Activated CD4-positive, alpha-beta T cell treated with anti-CD3 and anti-CD28 coated beads, Interleukin-2, amount 10 ng/mL, durations not matched to agents 7 days and 5 days (primary cell): ENCODE results near the gene LAPTM5. TPM values are rescaled to one million over a fixed set of nuclear protein-coding genes. Genes with fewer than 3 reads are reported as not detected.
"Not testable (repeated sequence)": the region's sequence is repeated elsewhere in the genome, so short reads cannot be mapped to it uniquely, and the experiment has no call there.

Source experiments
- CTCF ChIA-PET: fragments of 350-600 bp; sonication (Branson Sonifier 250); formaldehyde crosslinking; loops from one replicate; lab custom pipeline; 2021; ENCODE audit warnings: antibody characterized with exemption; lab: Charles Lee
- POLR2A ChIA-PET: fragments of 350-600 bp; sonication (Branson Sonifier 250); formaldehyde crosslinking; loops from one replicate; lab custom pipeline; 2021; ENCODE audit warnings: antibody characterized with exemption; lab: Charles Lee
- DNase-seq: peaks from one replicate; pipeline ENCODE4 v3.0.0-alpha.2; 2020
- H3K27ac Mint-ChIP-seq: one replicate; pipeline ENCODE4 v1.8.0; 2021; ENCODE audit warnings: mild to moderate bottlenecking, moderate library complexity, mixed read lengths
- H3K27me3 Mint-ChIP-seq: one replicate; pipeline ENCODE4 v1.8.0; 2021; ENCODE audit warnings: mixed read lengths
- H3K36me3 Mint-ChIP-seq: one replicate; pipeline ENCODE4 v1.8.0; 2021; ENCODE audit warnings: low read depth, mixed read lengths
- H3K4me1 Mint-ChIP-seq: one replicate; pipeline ENCODE4 v1.8.0; 2021; ENCODE audit warnings: mixed read lengths
- H3K4me3 Mint-ChIP-seq: one replicate; pipeline ENCODE4 v1.8.0; 2021; ENCODE audit warnings: mild to moderate bottlenecking, moderate library complexity, mixed read lengths
- H3K9me3 Mint-ChIP-seq: one replicate; pipeline ENCODE4 v1.8.0; 2021; ENCODE audit warnings: mixed read lengths
- total RNA-seq, 2 experiments: library from RNA; stranded (reverse); gene quantifications; one replicate each; pipeline ENCODE4 v1.2.3, GENCODE V29; 2021

The LAPTM5 gene
- total RNA-seq, 2 experiments from 2014 or later = 481 to 584 TPM

DNA sequence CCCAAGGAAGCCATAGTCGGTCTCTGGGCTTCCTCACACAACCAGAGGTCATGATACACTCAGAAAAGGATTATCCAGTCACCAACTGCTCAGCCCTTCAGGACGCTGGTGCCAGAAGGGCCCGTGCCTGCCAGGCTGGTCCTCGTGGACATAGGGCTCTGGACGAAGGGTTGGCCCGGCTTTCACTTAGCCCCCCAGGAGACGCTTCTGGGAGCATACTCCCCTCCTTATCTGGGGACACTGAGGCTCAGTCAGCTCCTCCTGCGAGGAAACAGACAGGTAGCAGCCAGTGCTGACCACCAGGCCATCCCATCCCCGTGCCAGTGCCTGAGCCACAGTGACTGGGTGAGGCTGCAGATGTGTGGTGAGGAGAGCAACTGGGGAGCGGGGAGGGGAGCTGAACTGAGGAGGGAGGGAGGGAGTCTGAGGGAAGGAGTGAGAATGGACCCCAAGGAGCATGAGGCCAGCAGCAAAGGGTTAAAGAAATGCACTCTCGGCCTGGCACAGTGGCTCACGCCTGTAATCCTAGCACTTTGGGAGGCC lies 17.9 kb upstream of the LAPTM5 start:
- DNase-seq = no peak
- H3K4me3 Mint-ChIP-seq = no peak overlapping the region
- no peaks in the 10 kb centered on the region for H3K36me3 Mint-ChIP-seq
- CTCF ChIA-PET = interaction anchor here (1.0 kb wide), 1 partner anchor 56 kb away, joined by 4 read pairs; no protein-coding TSS in a partner anchor
- peaks cover 10% of the 10 kb centered on the region for H3K27me3 Mint-ChIP-seq
- peaks cover 19% of the 10 kb centered on the region for H3K4me1 Mint-ChIP-seq
- H3K27ac Mint-ChIP-seq = peak overlapping the region; percentile 31
- POLR2A ChIA-PET = no interaction called here
- no peaks in the 10 kb centered on the region for H3K9me3 Mint-ChIP-seq

DNA sequence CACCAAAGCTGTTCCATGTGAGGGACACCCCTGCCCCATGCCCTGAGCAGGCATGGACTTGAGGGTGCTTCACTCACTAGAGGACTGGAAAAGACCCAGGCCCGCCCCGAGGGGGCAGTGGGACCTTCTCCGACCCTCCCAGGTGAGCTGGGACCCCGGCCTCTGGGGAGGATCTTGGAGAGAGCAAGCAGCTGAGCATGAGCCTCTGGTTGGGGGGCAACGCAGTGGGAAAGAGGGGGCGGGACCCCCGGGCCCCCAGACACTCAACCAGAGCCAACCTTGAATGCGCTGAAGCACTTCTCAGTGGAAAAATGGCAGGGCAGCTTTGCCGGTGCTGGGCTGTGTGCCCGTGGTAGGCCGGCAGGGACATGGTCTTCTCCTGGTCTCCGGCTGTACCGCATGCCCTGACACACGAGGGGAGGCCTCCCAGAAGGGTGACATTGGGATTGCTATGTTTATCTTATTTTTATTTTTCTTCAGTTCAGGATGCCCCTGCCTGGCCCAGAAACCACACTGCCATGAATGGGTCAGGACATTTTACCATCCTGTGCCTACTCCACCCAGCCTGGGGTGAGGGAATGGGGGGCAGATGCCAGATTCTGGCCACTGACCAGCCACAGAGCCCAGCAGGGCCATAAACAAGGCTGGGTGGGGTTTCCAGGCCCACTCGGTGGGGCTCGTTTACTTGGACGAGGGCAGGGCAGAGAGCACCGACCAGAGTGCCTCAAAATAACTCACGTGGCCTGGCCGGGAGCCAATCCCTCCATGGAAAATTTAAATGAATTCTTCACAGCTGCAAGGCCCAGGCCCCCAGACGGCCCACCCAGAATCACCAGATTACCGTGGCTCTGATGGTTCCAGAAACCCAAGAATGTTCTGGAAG lies 17.2 kb upstream of the LAPTM5 start:
- Mint-ChIP-seq H3K36me3 (no peaks in the 10 kb centered on the region), H3K27me3 (peaks cover 10% of the 10 kb centered on the region), H3K4me1 (peaks cover 17% of the 10 kb centered on the region), H3K9me3 (no peaks in the 10 kb centered on the region), H3K4me3 (no peak overlapping the region), H3K27ac (peak overlapping the region; percentile 31)
- DNase-seq = no peak
- ChIA-PET CTCF (interaction anchor here (1.0 to 1.5 kb wide), 3 partner anchors 24 to 55 kb away, joined by 3 to 4 read pairs (median 3); no protein-coding TSS in a partner anchor), POLR2A (no interaction called here)

GRCh38 chr1:30773722-30774358 lies 16.3 kb upstream of the LAPTM5 start:
- Mint-ChIP-seq H3K27me3 (peaks cover 10% of the 10 kb centered on the region), H3K9me3 (no peaks in the 10 kb centered on the region), H3K4me1 (peaks cover 7% of the 10 kb centered on the region), H3K36me3 (no peaks in the 10 kb centered on the region), H3K27ac (no peak overlapping the region), H3K4me3 (no peak overlapping the region)
- DNase-seq = no peak
- ChIA-PET CTCF (interaction anchor here (1.0 to 2.8 kb wide), 5 partner anchors 11 to 55 kb away, joined by 3 to 9 read pairs (median 4); no protein-coding TSS in a partner anchor), POLR2A (no interaction called here)

DNA sequence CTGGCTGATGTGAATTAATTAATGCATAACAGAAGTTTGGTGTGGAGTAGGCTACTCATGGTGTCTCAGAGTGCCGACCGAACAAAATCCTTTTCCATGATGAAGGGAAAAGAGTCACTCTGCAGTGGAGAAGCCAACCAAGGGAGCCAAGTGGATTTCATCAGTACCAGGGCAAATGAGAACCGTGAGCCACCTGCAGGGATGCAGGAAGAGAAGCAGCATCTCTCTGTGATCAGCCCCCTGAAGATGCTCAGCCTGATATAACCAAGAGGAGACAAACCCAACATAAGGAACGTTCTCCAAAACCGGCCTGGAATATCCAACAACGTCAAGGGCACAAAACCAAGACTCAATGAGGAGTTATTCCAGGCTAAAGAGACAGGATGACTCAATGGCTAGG lies 13.4 kb upstream of the LAPTM5 start:
- POLR2A ChIA-PET = no interaction called here
- H3K27me3 Mint-ChIP-seq = peaks cover 4% of the 10 kb centered on the region
- H3K9me3 Mint-ChIP-seq = no peaks in the 10 kb centered on the region
- CTCF ChIA-PET = interaction anchor here (0.7 to 2.8 kb wide), 3 partner anchors 10 to 52 kb away, joined by 4 to 9 read pairs (median 7); no protein-coding TSS in a partner anchor
- no peak overlapping the region for H3K27ac Mint-ChIP-seq
- peaks cover 13% of the 10 kb centered on the region for H3K4me1 Mint-ChIP-seq
- DNase-seq = no peak
- no peaks in the 10 kb centered on the region for H3K36me3 Mint-ChIP-seq
- H3K4me3 Mint-ChIP-seq = no peak overlapping the region

DNA sequence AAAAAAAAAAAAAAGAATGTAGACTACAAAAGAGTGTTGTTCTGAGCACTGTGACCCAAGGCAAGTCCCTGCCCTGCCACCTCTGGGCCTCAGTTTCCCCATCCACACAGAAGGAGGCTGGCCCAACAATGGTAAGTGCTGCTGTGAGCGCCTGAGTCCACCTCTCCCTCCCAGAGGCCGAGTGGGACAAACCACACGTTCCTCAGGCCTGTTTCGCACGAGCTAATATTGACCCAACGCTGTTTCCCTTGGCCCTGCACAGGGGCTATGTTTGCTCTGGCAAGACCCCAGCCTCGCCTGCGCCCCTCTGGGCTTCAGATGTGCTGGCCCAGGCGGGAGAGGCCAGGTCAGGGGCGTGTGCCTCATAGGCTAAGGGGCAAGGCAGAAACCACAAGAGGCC lies 12.6 kb upstream of the LAPTM5 start:
- peaks cover 4% of the 10 kb centered on the region for H3K27me3 Mint-ChIP-seq
- CTCF ChIA-PET = interaction anchor here (0.6 to 3.1 kb wide), 2 partner anchors 10 to 50 kb away, joined by 3 to 12 read pairs; no protein-coding TSS in a partner anchor
- POLR2A ChIA-PET = no interaction called here

DNA sequence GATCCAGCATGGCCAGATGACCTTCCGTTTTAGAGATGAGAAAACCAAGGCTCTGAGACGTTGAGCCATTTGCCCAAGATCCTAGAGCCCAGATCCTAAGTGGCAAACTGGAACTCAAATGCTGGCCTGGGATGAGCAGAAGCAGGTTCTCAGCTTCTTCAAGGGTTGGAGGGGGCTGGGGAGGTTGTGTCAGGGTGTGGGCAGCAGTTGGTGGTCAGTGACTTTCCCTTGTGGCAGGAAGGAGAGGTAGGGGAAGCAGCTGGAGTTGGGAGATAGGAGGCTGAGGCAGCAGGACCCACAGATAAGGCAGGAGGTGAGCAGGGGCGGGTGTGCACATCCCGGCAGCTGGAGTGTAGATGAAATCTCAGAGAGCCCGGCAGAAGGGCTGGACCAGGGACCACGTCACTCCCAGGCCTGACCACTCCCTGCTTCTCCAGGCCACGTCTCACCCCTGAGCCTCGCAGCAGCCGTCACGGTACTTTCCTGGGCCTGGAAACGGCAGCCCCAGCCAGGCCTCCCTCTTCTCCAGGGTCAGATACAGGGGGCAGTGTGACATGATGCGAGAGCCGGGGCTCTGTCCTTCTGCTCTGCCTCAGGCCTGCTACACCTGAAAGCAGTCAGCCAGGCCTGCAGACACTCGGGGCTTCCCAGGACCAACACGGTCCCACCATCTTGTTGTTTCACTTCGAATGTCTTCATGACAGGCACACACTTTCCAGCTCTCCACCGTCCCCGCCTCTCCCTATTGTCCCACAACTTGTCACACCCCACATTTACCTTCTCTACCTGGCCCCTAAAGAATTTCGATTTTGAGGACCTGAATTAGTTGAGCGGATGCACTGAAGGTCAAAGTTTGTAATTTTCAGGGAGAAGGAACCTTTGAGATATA lies 11.5 kb upstream of the LAPTM5 start:
- Mint-ChIP-seq H3K36me3 (no peaks in the 10 kb centered on the region), H3K27me3 (peaks cover 4% of the 10 kb centered on the region), H3K4me3 (no peak overlapping the region), H3K9me3 (no peaks in the 10 kb centered on the region), H3K4me1 (peaks cover 20% of the 10 kb centered on the region), H3K27ac (no peak overlapping the region)
- no peak for DNase-seq
- POLR2A ChIA-PET = no interaction called here
- CTCF ChIA-PET = interaction anchor here (0.6 to 3.1 kb wide), 6 partner anchors 9 to 49 kb away, joined by 3 to 12 read pairs (median 3); no protein-coding TSS in a partner anchor

More for the DNA sequence above, 12.6 kb upstream of the LAPTM5 start:
- no peak overlapping the region for H3K4me3 Mint-ChIP-seq
- H3K27ac Mint-ChIP-seq = no peak overlapping the region
- H3K9me3 Mint-ChIP-seq = no peaks in the 10 kb centered on the region
- no peak for DNase-seq
- peaks cover 20% of the 10 kb centered on the region for H3K4me1 Mint-ChIP-seq
- no peaks in the 10 kb centered on the region for H3K36me3 Mint-ChIP-seq

GRCh38 chr1:30768159-30768829 lies 10.7 kb upstream of the LAPTM5 start:
- peaks cover 22% of the 10 kb centered on the region for H3K4me1 Mint-ChIP-seq
- DNase-seq = no peak
- no peaks in the 10 kb centered on the region for H3K36me3 Mint-ChIP-seq
- H3K27me3 Mint-ChIP-seq = peaks cover 4% of the 10 kb centered on the region
- no peak overlapping the region for H3K4me3 Mint-ChIP-seq
- no peaks in the 10 kb centered on the region for H3K9me3 Mint-ChIP-seq
- ChIA-PET CTCF (interaction anchor here (1.1 to 3.1 kb wide), 5 partner anchors 9 to 48 kb away, joined by 3 to 12 read pairs (median 3); no protein-coding TSS in a partner anchor), POLR2A (no interaction called here)
- no peak overlapping the region for H3K27ac Mint-ChIP-seq

DNA sequence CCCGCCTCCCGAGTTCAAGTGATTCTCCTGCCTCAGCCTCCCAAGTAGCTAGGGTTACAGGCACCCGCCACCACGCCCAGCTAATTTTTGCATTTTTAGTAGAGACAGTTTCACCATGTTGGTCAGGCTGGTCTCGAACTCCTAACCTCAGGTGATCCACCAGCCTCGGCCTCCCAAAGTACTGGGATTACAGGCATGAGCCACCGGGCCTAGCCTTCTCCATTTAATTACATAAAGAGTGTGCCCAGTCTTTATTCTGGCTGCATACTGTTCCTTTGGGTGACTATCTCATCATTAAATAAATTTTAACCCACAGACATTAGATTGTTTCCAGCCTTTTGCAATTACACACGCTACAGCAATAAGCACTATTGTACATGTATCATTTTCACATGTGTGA lies 9.4 kb upstream of the LAPTM5 start:
- H3K9me3 Mint-ChIP-seq, H3K27me3 Mint-ChIP-seq, H3K4me3 Mint-ChIP-seq, H3K36me3 Mint-ChIP-seq, POLR2A ChIA-PET, H3K27ac Mint-ChIP-seq, DNase-seq: not testable (repeated sequence)
- CTCF ChIA-PET = interaction anchor here (2.0 to 2.3 kb wide), 2 partner anchors 13 to 48 kb away, joined by 8 to 12 read pairs; no protein-coding TSS in a partner anchor
- peaks cover 36% of the 10 kb centered on the region for H3K4me1 Mint-ChIP-seq

GRCh38 chr1:30765556-30766434 lies 8.2 kb upstream of the LAPTM5 start:
- Mint-ChIP-seq H3K36me3 (no peaks in the 10 kb centered on the region), H3K27ac (peak overlapping the region; percentile 57), H3K4me1 (peaks cover 47% of the 10 kb centered on the region), H3K9me3 (no peaks in the 10 kb centered on the region), H3K4me3 (no peak overlapping the region), H3K27me3 (no peaks in the 10 kb centered on the region)
- CTCF ChIA-PET = interaction anchor here (1.1 to 2.3 kb wide), 3 partner anchors 14 to 47 kb away, joined by 3 to 12 read pairs (median 8); no protein-coding TSS in a partner anchor
- no peak for DNase-seq
- POLR2A ChIA-PET = no interaction called here

DNA sequence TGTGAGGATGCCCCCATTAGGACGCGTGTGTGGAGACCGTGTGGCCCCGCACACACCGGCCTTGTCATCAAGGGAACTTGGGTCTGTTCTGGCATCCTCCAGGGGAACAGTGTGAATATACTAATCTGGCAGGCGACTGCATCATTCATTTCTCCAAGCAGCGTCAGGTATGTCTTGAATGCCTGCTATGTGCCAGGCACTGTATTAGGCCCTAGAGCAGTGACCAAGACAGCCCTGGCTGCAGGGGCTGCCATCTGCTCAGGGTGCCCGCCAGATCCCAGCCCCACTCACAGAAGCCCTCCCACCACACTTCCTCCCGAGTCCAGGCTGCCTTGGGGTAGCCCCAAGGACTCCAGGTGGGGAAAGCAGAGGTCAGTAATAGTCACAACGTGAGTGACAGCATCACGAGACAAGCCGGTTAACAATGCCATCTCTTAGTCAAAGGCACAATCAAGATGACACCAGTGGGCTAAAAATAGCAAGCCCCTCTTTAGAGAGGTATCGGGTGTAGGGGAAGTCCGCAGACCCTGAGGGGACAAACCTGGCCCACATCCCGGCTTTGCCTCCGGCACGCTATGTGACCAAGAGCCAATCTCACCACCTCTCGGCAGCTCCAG lies 7.5 kb upstream of the LAPTM5 start:
- no peak for DNase-seq
- no peaks in the 10 kb centered on the region for H3K27me3 Mint-ChIP-seq
- H3K9me3 Mint-ChIP-seq = no peaks in the 10 kb centered on the region
- H3K36me3 Mint-ChIP-seq = no peaks in the 10 kb centered on the region
- POLR2A ChIA-PET = no interaction called here
- CTCF ChIA-PET = interaction anchor here (0.9 to 2.3 kb wide), 4 partner anchors 15 to 47 kb away, joined by 3 to 12 read pairs (median 6); no protein-coding TSS in a partner anchor
- no peak overlapping the region for H3K4me3 Mint-ChIP-seq
- H3K4me1 Mint-ChIP-seq = peaks cover 55% of the 10 kb centered on the region
- peak overlapping the region; percentile 60 for H3K27ac Mint-ChIP-seq
